Heart right ventricle (tissue), 16 donors: ENCODE results near the gene MAG. TPM values are rescaled to one million over a fixed set of nuclear protein-coding genes. Genes with fewer than 3 reads are reported as not detected.

Experiments
- ATAC-seq, 8 donors: fragments of 200-7000 bp; cut with Tn5 transposase; one replicate each; pipeline ENCODE4 v1.9.1; 2020; ENCODE audit warnings: mild to moderate bottlenecking in 8 of 8, moderate library complexity in 8 of 8, moderate number of reproducible peaks in 1 of 8
- DNase-seq, 2 donors: peaks; one replicate each; pipeline ENCODE4 v3.0.0-alpha.2; 2020
- H3K27ac ChIP-seq, 10 donors: fragments of 200-600 bp; sonication (generic) in 2 of 10; one replicate each; pipeline versions ENCODE4 v1.5.0 to v1.8.0; 2020 to 2022; ENCODE audit warnings: mild to moderate bottlenecking in 3 of 10
- H3K27me3 ChIP-seq, 7 donors: fragments of 200-600 bp; one replicate each; pipeline ENCODE4 v1.8.0; 2021 to 2022; ENCODE audit warnings: mild to moderate bottlenecking in 2 of 7
- H3K36me3 ChIP-seq, 9 donors: fragments of 200-600 bp; sonication (generic) in 1 of 9; one replicate each; pipeline versions ENCODE4 v1.5.0 to v1.8.0; 2020 to 2022; ENCODE audit warnings: mild to moderate bottlenecking in 2 of 9
- H3K4me1 ChIP-seq, 9 donors: fragments of 200-600 bp; sonication (generic) in 1 of 9; one replicate each; pipeline versions ENCODE4 v1.5.0 to v1.8.0; 2020 to 2022; ENCODE audit warnings: mild to moderate bottlenecking in 4 of 9
- H3K4me3 ChIP-seq, 10 donors: fragments of 200-600 bp; sonication (generic) in 2 of 10; one replicate each; pipeline versions ENCODE4 v1.5.0 to v1.8.0; 2020 to 2022; ENCODE audit warnings: mild to moderate bottlenecking in 7 of 10, moderate library complexity in 2 of 10
- H3K9me3 ChIP-seq, 11 donors: fragments of 200-600 bp in 10 of 11; sonication (generic) in 2 of 11; one replicate each; pipeline versions ENCODE4 v1.5.0 to v1.8.0; 2013 to 2022; ENCODE audit warnings: mild to moderate bottlenecking in 2 of 11, control low read depth in 1 of 11, moderate library complexity in 1 of 11
- CTCF ChIP-seq, 9 donors: fragments of 200-600 bp; sonication (generic) in 2 of 9; IDR thresholded peaks; one replicate each; pipeline versions ENCODE4 v1.5.0 to v1.8.0; 2021 to 2022; ENCODE audit warnings: antibody characterized with exemption in 9 of 9, mild to moderate bottlenecking in 5 of 9, moderate library complexity in 1 of 9
- WGBS, 2 donors: extraction: QIAGEN DNeasy Blood & Tissue Kit; methylation state at CpG; one replicate each; pipeline ENCODE4 v1.1.7; 2013; ENCODE audit warnings: inconsistent platforms in 1 of 2; 5-methylcytosine and 5-hydroxymethylcytosine counted together
- intact Hi-C, 10 donors: fragments of 100-400 bp; cut with DNase I; formaldehyde crosslinking; loops; one replicate each; pipeline versions ENCODE4 v1.11.1 to v1.14.2; 2022
- polyA plus RNA-seq, 2 donors: library from polyadenylated mRNA; stranded (reverse); fragments of 200-250 nt; gene quantifications; one replicate each; pipeline ENCODE4 v1.2.3, GENCODE V29; 2013
- total RNA-seq, 10 donors: library from RNA; stranded (reverse); fragmentation: NEBNext Ultra II Directional in 3 of 10; extraction: Animal tissue kit (Norgen Biotek cat#: 25700) in 3 of 10; gene quantifications; one replicate each; pipeline versions ENCODE4 v1.2.1 to v1.2.4, GENCODE V29; 2021 to 2023
- donor health status: Arrhythmogenic right ventricular cardiomyopathy.
- donor health status: ischemic (EF 13 %, LVEDD 7.1; RV severe dilation, severe dysfunction).
- donor health status: healthy with polysubstance abuse.
- donor health status: DM: no; HTN: yes; CAD: no.
- donor health status: DM: no; HTN: no; CAD: no.
- donor health status: ischemic (EF 25% LVEDD 6.9; RV normal size, moderate dysfunction).
- donor health status: ischemic (EF 25% LVEDD 5.7; RV mildly dilated, moderate dysfunction).
- donor health status: healthy.
- donor health status: DM: yes; HTN: yes; CAD: no.
- donor health status: Ischemic cardiomyopathy.
- donor health status: ischemic (EF 35%, LVEDD 5.7; RV mildly dilated, moderate dysfunction).
- donor health status: nonischemic (EF 11% LVEDD 7.7; RV severe dilation, severe dysfunction).
- donor health status: DM: yes; HTN: yes; CAD: no.
- donor health status: PGD.
- donor health status: ischemic (EF 29% LVEDD 5.4; RV normal size, mild dysfunction).
- donor health status: nonischemic (EF 23%, LVEDD 6.1; RV moderate dilation, normal function).

The MAG gene
- total and polyA plus RNA-seq, 12 donors = 0.04 to 0.39 TPM; not detected in 10

GRCh38 chr19:35351411-35352176 lies 59.6 kb downstream of the MAG start:
- no peak for DNase-seq
- Histone ChIP-seq H3K4me3 (no peak overlapping the region), H3K27ac (no peak overlapping the region), H3K27me3 (peaks cover 0 to 26% (median 10%) of the 10 kb centered on the region in 7 donors), H3K9me3 (no peaks in the 10 kb centered on the region), H3K4me1 (peaks cover 0 to 31% (median 0%) of the 10 kb centered on the region in 9 donors), H3K36me3 (no peaks in the 10 kb centered on the region)
- WGBS, 2 donors = 94% methylated on average over 47 of the region's 47 CpGs
- no peak for ATAC-seq
- intact Hi-C loops = loop anchor here (1.0 to 10.0 kb wide), 11 partner anchors 116 to 145 kb away; partner anchors contain the start of gene KRTDAP (in 2 of the 10)
- no peak for TF ChIP-seq CTCF (IDR thresholded peaks at IDR 0.05)

- Histone ChIP-seq H3K9me3 (no peaks in the 10 kb centered on the region), H3K36me3 (no peaks in the 10 kb centered on the region), H3K27ac (no peak overlapping the region), H3K4me1 (peaks cover 0 to 26% (median 0%) of the 10 kb centered on the region in 9 donors), H3K4me3 (no peak overlapping the region), H3K27me3 (peaks cover 0 to 26% (median 10%) of the 10 kb centered on the region in 7 donors)
- DNase-seq (no peak), ATAC-seq (peak in 1 of 8 donors; percentile 14)
- 81 to 82% methylated on average over 18 of the region's 18 CpGs for WGBS, 2 donors
- intact Hi-C loops = loop anchor here (1.0 to 10.0 kb wide), 11 partner anchors 115 to 145 kb away; partner anchors contain the start of gene KRTDAP (in 2 of the 10)
- TF ChIP-seq CTCF (IDR thresholded peaks at IDR 0.05) = no peak
These were observed 60.2 kb downstream of the MAG start for GRCh38 chr19:35352177-35352447.

GRCh38 chr19:35352448-35353304 lies 60.7 kb downstream of the MAG start:
- Histone ChIP-seq H3K27ac (peak overlapping the region in 1 of 10 donors; percentile 10), H3K36me3 (no peaks in the 10 kb centered on the region), H3K4me1 (peaks cover 0 to 25% (median 0%) of the 10 kb centered on the region in 9 donors), H3K9me3 (no peaks in the 10 kb centered on the region), H3K4me3 (no peak overlapping the region), H3K27me3 (peaks cover 0 to 26% (median 10%) of the 10 kb centered on the region in 7 donors)
- DNase-seq (peak; percentile 50 to 73), ATAC-seq (peak; percentile 44 to 83 (median 66))
- 30% methylated on average over 32 of the region's 32 CpGs for WGBS, 2 donors
- intact Hi-C loops = loop anchor here (1.0 to 10.0 kb wide), 11 partner anchors 115 to 144 kb away; partner anchors contain the start of gene KRTDAP (in 2 of the 10)
- TF ChIP-seq CTCF (IDR thresholded peaks at IDR 0.05) = peak; percentile 66 to 84 (median 78)

DNA sequence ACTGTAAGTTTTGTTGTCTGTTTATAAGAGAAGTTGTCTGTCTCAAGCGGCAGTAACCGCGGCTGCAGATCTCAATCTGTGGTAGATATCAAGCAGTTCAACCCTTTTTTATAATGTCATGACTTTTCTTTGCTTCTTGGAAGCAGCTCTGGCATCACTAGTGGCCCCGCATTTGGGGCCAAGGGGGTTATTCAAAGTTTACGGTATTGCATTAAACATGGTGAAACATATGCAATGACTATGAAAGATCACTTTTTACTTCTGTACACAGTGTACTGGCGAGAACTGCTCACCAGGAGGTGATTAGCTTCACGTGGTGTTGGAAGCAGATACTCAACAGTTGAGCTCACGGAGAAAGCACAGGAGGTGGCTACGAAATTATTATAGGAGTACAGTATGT lies 61.7 kb downstream of the MAG start:
- intact Hi-C loops = loop anchor here (1.0 to 10.0 kb wide), 10 partner anchors 114 to 143 kb away; partner anchors contain the start of gene KRTDAP (in 2 of the 10)
- H3K4me3 ChIP-seq = no peak overlapping the region
- 82 to 85% methylated on average over 9 of the region's 9 CpGs for WGBS, 2 donors
- peaks cover 0 to 27% (median 6%) of the 10 kb centered on the region in 9 donors for H3K4me1 ChIP-seq
- DNase-seq = no peak
- no peak for ATAC-seq
- H3K27me3 ChIP-seq = peaks cover 0 to 22% (median 10%) of the 10 kb centered on the region in 7 donors
- H3K9me3 ChIP-seq = no peaks in the 10 kb centered on the region
- H3K27ac ChIP-seq = no peak overlapping the region
- H3K36me3 ChIP-seq = no peaks in the 10 kb centered on the region
- TF ChIP-seq CTCF (IDR thresholded peaks at IDR 0.05) = no peak
